Trophoblast cell (in vitro differentiated cells and primary cell): ENCODE measurements around the gene ITGB1BP1.

Source experiments
- DNase-seq, 2 donors: peaks; one replicate each; pipeline ENCODE4 v3.0.0-alpha.2; 2016
- H2AFZ ChIP-seq: 2 replicates; pipeline ENCODE4 v1.6.1; 2013; ENCODE audit warnings: low read length, moderate library complexity, mild to moderate bottlenecking; ENCODE audit not compliant: insufficient read depth, poor library complexity
- H2AK5ac ChIP-seq: 2 replicates; pipeline ENCODE4 v1.6.1; 2013; ENCODE audit warnings: mild to moderate bottlenecking, low read length
- H2BK120ac ChIP-seq: 2 replicates; pipeline ENCODE4 v1.6.1; 2013; ENCODE audit warnings: low read length, mild to moderate bottlenecking, moderate library complexity; ENCODE audit not compliant: insufficient read depth, poor library complexity
- H2BK12ac ChIP-seq: 2 replicates; pipeline ENCODE4 v1.6.1; 2013; ENCODE audit warnings: mild to moderate bottlenecking, low read length, moderate library complexity
- H2BK5ac ChIP-seq: 2 replicates; pipeline ENCODE4 v1.6.1; 2013; ENCODE audit warnings: low read length, low read depth, moderate library complexity, mild to moderate bottlenecking; ENCODE audit not compliant: poor library complexity
- H3K14ac ChIP-seq: 2 replicates; pipeline ENCODE4 v1.6.1; 2013; ENCODE audit warnings: mild to moderate bottlenecking, low read length
- H3K18ac ChIP-seq: 2 replicates; pipeline ENCODE4 v1.6.1; 2013; ENCODE audit warnings: mild to moderate bottlenecking, low read length
- H3K23ac ChIP-seq: 2 replicates; pipeline ENCODE4 v1.6.1; 2013; ENCODE audit warnings: low read length
- H3K27ac ChIP-seq: 2 replicates; pipeline ENCODE4 v1.5.1; 2013; ENCODE audit warnings: low read depth, mild to moderate bottlenecking, inconsistent platforms, low read length, moderate library complexity
- H3K27me3 ChIP-seq: 2 replicates; pipeline ENCODE4 v1.6.1; 2013; ENCODE audit warnings: inconsistent platforms, mild to moderate bottlenecking, low read length, moderate library complexity; ENCODE audit not compliant: insufficient read depth
- H3K36me3 ChIP-seq, 2 experiments: 1 replicate in 1 of 2; 2 replicates in 1 of 2; pipeline ENCODE4 v1.6.1; 2013; ENCODE audit warnings: low read length in 2 of 2, mild to moderate bottlenecking in 2 of 2, moderate library complexity in 1 of 2; ENCODE audit not compliant: insufficient read depth in 2 of 2, control insufficient read depth in 1 of 2
- H3K4ac ChIP-seq: 2 replicates; pipeline ENCODE4 v1.6.1; 2013; ENCODE audit warnings: low read depth, mild to moderate bottlenecking, low read length, moderate library complexity
- H3K4me1 ChIP-seq, 2 experiments: 1 replicate in 1 of 2; 2 replicates in 1 of 2; pipeline ENCODE4 v1.6.1; 2013; ENCODE audit warnings: low read length in 2 of 2, mild to moderate bottlenecking in 2 of 2, moderate library complexity in 1 of 2; ENCODE audit not compliant: insufficient read depth in 2 of 2, control insufficient read depth in 1 of 2
- H3K4me2 ChIP-seq: 2 replicates; pipeline ENCODE4 v1.6.1; 2013; ENCODE audit warnings: inconsistent platforms, mild to moderate bottlenecking, low read length, moderate library complexity
- H3K4me3 ChIP-seq: 2 replicates; pipeline ENCODE4 v1.5.1; 2013; ENCODE audit warnings: mild to moderate bottlenecking, low read depth, low read length, inconsistent platforms
- H3K79me1 ChIP-seq: one replicate; pipeline ENCODE4 v1.6.1; 2013; ENCODE audit warnings: low read length
- H3K79me2 ChIP-seq: 2 replicates; pipeline ENCODE4 v1.6.1; 2013; ENCODE audit warnings: low read length, mild to moderate bottlenecking; ENCODE audit not compliant: control insufficient read depth, insufficient read depth, poor library complexity
- H3K9ac ChIP-seq: 2 replicates; pipeline ENCODE4 v1.6.1; 2013; ENCODE audit warnings: mild to moderate bottlenecking, low read length
- H3K9me3 ChIP-seq: 2 replicates; pipeline ENCODE4 v1.6.1; 2013; ENCODE audit warnings: low read depth, mild to moderate bottlenecking, control low read depth, inconsistent platforms, low read length; ENCODE audit not compliant: insufficient read depth
- H4K12ac ChIP-seq: 2 replicates; pipeline ENCODE4 v1.6.1; 2013; ENCODE audit warnings: low read depth, mild to moderate bottlenecking, low read length, moderate library complexity
- H4K8ac ChIP-seq: 2 replicates; pipeline ENCODE4 v1.6.1; 2013; ENCODE audit warnings: low read depth, mild to moderate bottlenecking, low read length, moderate library complexity
- H4K91ac ChIP-seq: one replicate; pipeline ENCODE4 v1.6.1; 2013; ENCODE audit warnings: low read depth, mild to moderate bottlenecking, low read length, moderate library complexity
- WGBS: extraction: QIAGEN DNeasy Blood & Tissue Kit; methylation state at CpG from one replicate; pipeline ENCODE4 v1.1.7; 2013; ENCODE audit warnings: missing lambda C conversion rate; ENCODE audit not compliant: insufficient read length, insufficient coverage; ENCODE audit errors: extremely low coverage; 5-methylcytosine and 5-hydroxymethylcytosine counted together

ITGB1BP1 gene

DNA sequence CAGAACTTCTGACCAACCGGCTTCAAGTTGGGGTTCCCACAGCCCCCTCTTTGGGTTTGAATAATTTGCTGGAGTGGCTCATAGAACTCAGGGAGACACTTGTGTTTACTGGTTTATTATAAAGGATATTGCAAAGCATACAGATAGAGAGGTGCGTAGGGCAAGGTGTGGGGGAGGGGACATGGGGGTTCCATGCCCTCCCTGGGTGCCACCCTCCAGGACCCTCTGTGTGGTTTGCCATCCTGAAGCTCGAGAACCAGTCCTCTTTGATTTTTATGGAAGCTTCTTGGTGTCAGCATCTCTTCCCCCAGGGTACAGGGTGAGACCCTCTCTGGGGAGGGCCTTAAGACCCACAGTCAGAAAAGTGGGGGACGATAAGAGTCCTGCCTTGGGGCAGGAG, 38.8 kb downstream of the ITGB1BP1 start:
- Histone ChIP-seq H3K9ac (no peak overlapping the region), H2BK120ac (no peak overlapping the region), H4K12ac (no peak overlapping the region), H3K14ac (no peak overlapping the region), H2AFZ (no peak overlapping the region), H3K36me3 (peaks cover 24 to 41% of the 10 kb centered on the region in 2 experiments), H2AK5ac (no peak overlapping the region), H3K9me3 (no peaks in the 10 kb centered on the region), H3K4me2 (no peak overlapping the region), H3K79me1 (peaks cover 14% of the 10 kb centered on the region), H3K23ac (no peak overlapping the region), H3K4me3 (no peak overlapping the region), H3K27ac (no peak overlapping the region), H4K8ac (no peak overlapping the region), H3K18ac (no peak overlapping the region), H4K91ac (no peak overlapping the region), H3K4ac (no peak overlapping the region), H2BK12ac (no peak overlapping the region), H3K4me1 (peaks cover 25 to 26% of the 10 kb centered on the region in 2 experiments), H2BK5ac (no peak overlapping the region), H3K79me2 (no peaks in the 10 kb centered on the region), H3K27me3 (no peaks in the 10 kb centered on the region)
- WGBS: no CpG with 5 or more reads among the region's 4 CpGs
- no peak for DNase-seq

DNA sequence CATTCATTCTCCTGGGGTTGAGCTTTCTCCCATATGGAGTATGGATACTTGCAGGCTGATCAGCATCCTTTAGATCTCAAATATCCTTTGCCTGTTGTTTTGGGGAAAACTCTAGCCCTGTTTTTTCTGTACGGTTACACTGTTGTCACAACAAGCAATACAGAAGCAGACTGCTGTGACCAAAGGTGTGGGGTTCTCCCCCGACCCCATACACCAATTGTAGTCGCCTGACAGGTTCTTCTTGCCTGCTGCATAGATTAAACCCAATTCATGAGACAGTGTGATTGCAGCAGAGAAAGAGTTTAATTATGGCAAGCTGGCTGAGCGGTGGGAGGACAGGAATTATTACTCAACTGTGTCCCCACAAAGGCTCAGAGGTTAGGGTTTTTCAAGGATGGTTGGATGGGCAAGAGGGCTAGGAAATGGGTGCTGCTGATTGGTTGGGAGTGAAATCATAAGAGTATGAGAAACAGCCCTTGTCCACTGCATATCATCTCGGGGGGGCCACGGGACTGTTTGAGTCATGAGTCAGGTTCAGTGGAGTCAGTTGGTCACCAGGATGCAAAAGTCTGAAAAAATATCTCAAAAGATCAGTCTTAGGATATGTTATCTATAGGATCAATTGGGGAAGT, 40.6 kb downstream of the ITGB1BP1 start:
- no peak overlapping the region for H3K14ac ChIP-seq
- no peak overlapping the region for H3K18ac ChIP-seq
- no peaks in the 10 kb centered on the region for H3K79me2 ChIP-seq
- H3K9ac ChIP-seq: no peak overlapping the region
- H2AFZ ChIP-seq: no peak overlapping the region
- H3K27ac ChIP-seq: no peak overlapping the region
- H3K4ac ChIP-seq: no peak overlapping the region
- H2BK12ac ChIP-seq: peak overlapping the region; percentile 5
- H3K4me3 ChIP-seq: no peak overlapping the region
- no peak overlapping the region for H2AK5ac ChIP-seq
- H2BK120ac ChIP-seq: no peak overlapping the region
- no peak overlapping the region for H3K23ac ChIP-seq
- no peak overlapping the region for H3K4me2 ChIP-seq
- DNase-seq: no peak
- H4K8ac ChIP-seq: no peak overlapping the region
- H3K4me1 ChIP-seq: peaks cover 22 to 31% of the 10 kb centered on the region in 2 experiments
- H4K12ac ChIP-seq: no peak overlapping the region
- no peak overlapping the region for H4K91ac ChIP-seq
- no peaks in the 10 kb centered on the region for H3K27me3 ChIP-seq
- H2BK5ac ChIP-seq: no peak overlapping the region
- peaks cover 20 to 38% of the 10 kb centered on the region in 2 experiments for H3K36me3 ChIP-seq
- no CpG with 5 or more reads among the region's 6 CpGs for WGBS
- H3K9me3 ChIP-seq: peaks cover 5% of the 10 kb centered on the region
- peaks cover 10% of the 10 kb centered on the region for H3K79me1 ChIP-seq

DNA sequence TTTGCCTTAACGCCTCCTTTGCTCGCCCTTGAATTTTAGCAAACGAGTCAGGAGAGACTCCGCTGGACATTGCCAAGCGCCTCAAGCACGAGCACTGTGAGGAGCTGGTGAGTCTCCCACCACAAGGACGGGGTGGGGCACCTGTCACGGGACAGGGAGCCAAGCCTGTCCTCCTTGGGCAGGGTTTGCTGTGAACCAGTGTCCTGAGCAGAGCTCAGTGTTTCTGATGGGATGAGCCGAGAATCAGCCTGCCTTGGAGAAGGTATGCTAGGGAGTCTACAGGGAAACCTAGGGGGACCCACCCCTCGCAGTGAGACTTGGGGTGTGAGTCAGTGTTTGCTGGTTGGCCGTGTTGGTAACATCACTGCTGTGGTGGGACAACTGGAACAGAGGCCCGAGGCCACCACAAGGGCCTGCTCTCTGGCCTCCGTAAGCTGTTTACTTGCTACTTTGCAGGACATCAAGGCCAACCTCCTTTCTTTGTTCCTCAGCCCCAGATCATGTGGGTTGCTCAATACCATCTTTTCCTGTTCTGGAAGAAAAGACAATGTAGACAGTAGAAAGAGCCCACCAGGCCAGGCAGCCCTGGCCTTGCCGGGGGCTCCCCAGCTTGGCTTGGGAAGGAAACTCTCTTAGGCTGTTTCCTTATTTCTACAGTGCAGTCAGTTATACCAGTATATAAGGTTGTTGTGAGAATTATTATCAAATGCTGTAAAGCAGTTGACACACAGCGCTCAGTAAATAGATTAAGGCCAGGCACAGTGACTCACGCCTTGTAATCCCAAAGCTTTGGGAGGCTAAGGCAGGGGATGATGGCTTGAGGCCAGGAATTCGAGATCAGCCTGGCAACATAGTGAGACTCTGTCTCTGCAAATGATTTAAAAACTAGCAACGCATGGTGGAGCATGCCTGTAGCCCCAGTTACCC, 42.4 kb downstream of the ITGB1BP1 start:
- peak overlapping the region; percentile 78 for H2BK12ac ChIP-seq
- peaks cover 5% of the 10 kb centered on the region for H3K9me3 ChIP-seq
- no peaks in the 10 kb centered on the region for H3K79me2 ChIP-seq
- no peaks in the 10 kb centered on the region for H3K27me3 ChIP-seq
- DNase-seq: no peak
- H3K4me2 ChIP-seq: no peak overlapping the region
- H2AFZ ChIP-seq: no peak overlapping the region
- H3K4me3 ChIP-seq: no peak overlapping the region
- H3K23ac ChIP-seq: no peak overlapping the region
- peaks cover 25 to 48% of the 10 kb centered on the region in 2 experiments for H3K36me3 ChIP-seq
- peak overlapping the region; percentile 76 for H3K14ac ChIP-seq
- peak overlapping the region; percentile 42 for H2BK5ac ChIP-seq
- peak overlapping the region; percentile 50 for H4K91ac ChIP-seq
- peaks cover 10% of the 10 kb centered on the region for H3K79me1 ChIP-seq
- WGBS: no CpG with 5 or more reads among the region's 18 CpGs
- H3K4me1 ChIP-seq: peaks cover 15 to 29% of the 10 kb centered on the region in 2 experiments
- no peak overlapping the region for H4K12ac ChIP-seq
- peak overlapping the region; percentile 49 for H4K8ac ChIP-seq
- H3K27ac ChIP-seq: peak overlapping the region; percentile 77
- H2BK120ac ChIP-seq: peak overlapping the region; percentile 8
- H3K4ac ChIP-seq: peak overlapping the region; percentile 75
- no peak overlapping the region for H3K9ac ChIP-seq
- H3K18ac ChIP-seq: peak overlapping the region; percentile 80
- H2AK5ac ChIP-seq: peak overlapping the region; percentile 80

GRCh38 chr2:9379391-9379755, 44.0 kb downstream of the ITGB1BP1 start:
- Histone ChIP-seq H3K9ac (no peak overlapping the region), H3K14ac (no peak overlapping the region), H2BK120ac (no peak overlapping the region), H4K12ac (no peak overlapping the region), H3K9me3 (peaks cover 5% of the 10 kb centered on the region), H2BK5ac (no peak overlapping the region), H3K4ac (no peak overlapping the region), H4K8ac (no peak overlapping the region), H3K27me3 (no peaks in the 10 kb centered on the region), H3K79me2 (no peaks in the 10 kb centered on the region), H3K27ac (no peak overlapping the region), H2BK12ac (peak overlapping the region; percentile 2), H3K23ac (no peak overlapping the region), H2AK5ac (no peak overlapping the region), H3K4me3 (no peak overlapping the region), H3K79me1 (peaks cover 8% of the 10 kb centered on the region), H3K36me3 (peaks cover 31 to 48% of the 10 kb centered on the region in 2 experiments), H3K4me2 (no peak overlapping the region), H2AFZ (no peak overlapping the region), H3K18ac (no peak overlapping the region), H4K91ac (peak overlapping the region; percentile 1), H3K4me1 (peaks cover 10 to 25% of the 10 kb centered on the region in 2 experiments)
- no peak for DNase-seq
- WGBS: no CpG with 5 or more reads among the region's 5 CpGs
